Right lobe of liver (tissue), 6 donors: ENCODE measurements around the gene DYNC1I2. TPM values are rescaled to one million over a fixed set of nuclear protein-coding genes. Genes with fewer than 3 reads are reported as not detected.

Experiments
- ATAC-seq, 4 donors: fragments of 200-7000 bp; cut with Tn5 transposase; one replicate each; pipeline ENCODE4 v1.9.1; 2020; ENCODE audit warnings: mild to moderate bottlenecking in 4 of 4, moderate library complexity in 4 of 4
- DNase-seq, 3 donors: peaks; one replicate each; pipeline ENCODE4 v3.0.0-alpha.2; 2020
- H3K27ac ChIP-seq, 3 donors: fragments of 200-600 bp; one replicate each; pipeline ENCODE4 v1.8.0; 2022
- H3K27me3 ChIP-seq, 2 donors: fragments of 200-600 bp; one replicate each; pipeline ENCODE4 v1.8.0; 2022
- H3K36me3 ChIP-seq, 4 donors: fragments of 200-600 bp; sonication (generic) in 1 of 4; one replicate each; pipeline versions ENCODE4 v1.5.1 to v1.8.0; 2017 to 2022; ENCODE audit warnings: control low read depth in 1 of 4
- H3K4me1 ChIP-seq, 4 donors: fragments of 200-600 bp; sonication (generic) in 1 of 4; one replicate each; pipeline versions ENCODE4 v1.5.1 to v1.8.0; 2017 to 2022; ENCODE audit warnings: control low read depth in 1 of 4
- H3K4me3 ChIP-seq, 3 donors: fragments of 200-600 bp; one replicate each; pipeline ENCODE4 v1.8.0; 2022
- H3K9me3 ChIP-seq, 4 donors: fragments of 200-600 bp; sonication (generic) in 1 of 4; one replicate each; pipeline versions ENCODE4 v1.5.1 to v1.8.0; 2017 to 2022; ENCODE audit warnings: control low read depth in 1 of 4
- POLR2A ChIP-seq: fragments of 450-650 bp; IDR thresholded peaks from one replicate; pipeline ENCODE4 v1.6.1; 2017; ENCODE audit warnings: antibody characterized with exemption, mild to moderate bottlenecking
- WGBS: methylation state at CpG from one replicate; pipeline ENCODE4 v1.1.6; 2018; ENCODE audit warnings: low coverage, low lambda C conversion rate; ENCODE audit not compliant: insufficient coverage; ENCODE audit errors: missing lambda C conversion rate; 5-methylcytosine and 5-hydroxymethylcytosine counted together
- intact Hi-C, 2 donors: fragments of 100-400 bp; cut with DNase I; formaldehyde crosslinking; loops; one replicate each; pipeline versions ENCODE4 v1.11.2 to v1.14.1; 2022
- total RNA-seq, 6 experiments: library from RNA; depleted of rRNA in 2 of 6; stranded (reverse); fragments of >200 nt in 2 of 6; fragmentation: NEBNext Ultra II Directional in 3 of 6; extraction: Animal tissue kit (Norgen Biotek cat#: 25700) in 3 of 6; gene quantifications; one replicate each; pipeline versions ENCODE4 v1.1.0 to v1.2.4, GENCODE V29; 2016 to 2023
- TF ChIP-seq, protein P1 (sequence below), 4 donors: fragments of 200-600 bp in 3 of 4; fragments of 450-650 bp in 1 of 4; IDR thresholded peaks; one replicate each; pipeline versions ENCODE4 v1.5.1 to v1.8.0; 2016 to 2022; ENCODE audit warnings: antibody characterized with exemption in 4 of 4, mild to moderate bottlenecking in 2 of 4
- donor health status: DM: no; HTN: yes; CAD: no.
- donor health status: DM: no; HTN: no; CAD: no.
- donor health status: DM: no; HTN: no; CAD: no.
- donor health status: DM: no; HTN: yes; CAD: no.
- donor health status: DM: no; HTN: yes; CAD: no.

The DYNC1I2 gene
- total RNA-seq, 6 experiments from 2014 or later, result 19.1 to 33.6 (median 28.6) TPM

DNA sequence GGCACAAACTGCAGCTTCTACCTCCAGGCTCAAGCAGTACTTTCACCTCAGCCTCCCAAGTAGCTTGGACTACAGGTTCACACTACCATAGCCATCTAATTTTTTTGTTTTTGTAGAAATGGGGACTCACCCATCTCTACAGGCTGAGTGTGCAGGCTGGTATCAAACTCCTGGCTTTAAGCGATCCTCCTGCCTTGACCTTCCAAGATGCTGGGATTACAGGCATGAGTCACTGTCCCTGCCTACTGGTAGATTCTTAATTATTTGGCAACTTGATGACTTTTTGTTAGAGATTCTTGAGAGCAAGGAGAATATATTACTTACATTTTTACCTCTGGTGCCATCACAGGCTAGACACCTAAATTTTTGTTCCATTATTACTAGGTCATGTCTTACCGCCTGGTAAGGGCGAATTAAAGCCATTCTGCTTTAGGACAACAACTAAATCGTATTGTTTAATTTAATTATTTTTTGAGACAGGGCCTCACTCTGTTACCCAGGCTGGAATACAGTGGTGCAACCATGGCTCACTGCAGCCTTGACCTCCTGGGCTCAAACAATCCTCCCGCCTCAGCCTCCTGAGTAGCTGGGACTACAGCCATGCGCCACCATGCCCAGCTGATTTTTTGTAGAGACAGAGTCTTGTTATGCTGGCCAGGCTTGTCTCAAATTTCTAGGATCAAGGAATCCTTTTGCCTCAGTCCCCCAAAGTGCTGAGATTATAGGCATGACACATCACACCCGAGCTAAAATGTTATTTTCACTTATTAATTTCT, 15.7 kb downstream of the DYNC1I2 start:
- no peaks in the 10 kb centered on the region for H3K36me3 ChIP-seq
- DNase-seq, result no peak
- H3K4me3 ChIP-seq, result no peak overlapping the region
- ATAC-seq, result no peak
- H3K9me3 ChIP-seq, result no peaks in the 10 kb centered on the region
- H3K27me3 ChIP-seq, result no peaks in the 10 kb centered on the region
- intact Hi-C loops, result loop anchor here in 1 of 2 donors (10.0 kb wide), 1 partner anchor 402 kb away; the partner anchor contains the start of gene DLX2
- TF ChIP-seq, protein P1, sequence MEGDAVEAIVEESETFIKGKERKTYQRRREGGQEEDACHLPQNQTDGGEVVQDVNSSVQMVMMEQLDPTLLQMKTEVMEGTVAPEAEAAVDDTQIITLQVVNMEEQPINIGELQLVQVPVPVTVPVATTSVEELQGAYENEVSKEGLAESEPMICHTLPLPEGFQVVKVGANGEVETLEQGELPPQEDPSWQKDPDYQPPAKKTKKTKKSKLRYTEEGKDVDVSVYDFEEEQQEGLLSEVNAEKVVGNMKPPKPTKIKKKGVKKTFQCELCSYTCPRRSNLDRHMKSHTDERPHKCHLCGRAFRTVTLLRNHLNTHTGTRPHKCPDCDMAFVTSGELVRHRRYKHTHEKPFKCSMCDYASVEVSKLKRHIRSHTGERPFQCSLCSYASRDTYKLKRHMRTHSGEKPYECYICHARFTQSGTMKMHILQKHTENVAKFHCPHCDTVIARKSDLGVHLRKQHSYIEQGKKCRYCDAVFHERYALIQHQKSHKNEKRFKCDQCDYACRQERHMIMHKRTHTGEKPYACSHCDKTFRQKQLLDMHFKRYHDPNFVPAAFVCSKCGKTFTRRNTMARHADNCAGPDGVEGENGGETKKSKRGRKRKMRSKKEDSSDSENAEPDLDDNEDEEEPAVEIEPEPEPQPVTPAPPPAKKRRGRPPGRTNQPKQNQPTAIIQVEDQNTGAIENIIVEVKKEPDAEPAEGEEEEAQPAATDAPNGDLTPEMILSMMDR (IDR thresholded peaks at IDR 0.05), result no peak
- no peak for TF ChIP-seq POLR2A
- no peak overlapping the region for H3K27ac ChIP-seq
- peaks cover 0 to 9% (median 0%) of the 10 kb centered on the region in 4 donors for H3K4me1 ChIP-seq
- WGBS, result 89% methylated on average over 7 of the region's 7 CpGs

DNA sequence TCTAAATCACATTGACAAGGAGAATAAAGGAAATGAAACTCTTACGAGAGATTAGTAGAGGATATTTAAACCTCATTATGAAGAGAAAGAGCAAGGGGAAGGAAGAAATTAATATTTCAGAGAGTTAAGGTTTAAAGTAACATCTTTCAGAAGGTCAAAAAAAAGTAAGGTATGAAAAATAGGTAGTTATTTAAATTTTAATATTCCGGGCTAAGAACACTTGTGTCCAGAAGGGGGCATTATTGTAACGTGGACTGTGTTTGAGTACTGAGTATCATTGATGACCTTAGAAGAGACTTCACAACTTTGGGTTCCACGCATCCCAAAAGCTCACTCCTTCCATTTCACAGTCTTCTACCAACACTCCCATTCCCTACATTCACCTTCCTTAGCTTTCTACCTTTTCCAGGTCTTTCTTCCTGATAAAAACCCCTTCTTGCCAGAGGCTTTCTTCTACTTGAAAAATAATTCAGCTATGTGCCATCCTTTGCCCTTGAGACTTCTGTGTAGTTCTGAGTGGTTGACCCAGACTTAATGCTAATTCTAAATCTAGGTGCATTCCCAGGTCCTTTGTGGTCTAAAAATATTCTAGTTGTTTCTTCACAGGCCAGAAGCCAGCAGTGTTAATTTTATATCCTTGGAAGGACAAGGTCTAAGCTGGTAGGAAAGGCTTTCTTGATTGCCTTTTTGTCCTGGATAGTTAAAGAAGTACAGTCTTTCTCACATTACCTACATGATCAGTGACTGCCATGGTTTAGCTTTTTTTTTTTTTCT, 16.5 kb downstream of the DYNC1I2 start:
- H3K4me1 ChIP-seq, result peaks cover 0 to 9% (median 0%) of the 10 kb centered on the region in 4 donors
- no peak overlapping the region for H3K4me3 ChIP-seq
- no peaks in the 10 kb centered on the region for H3K36me3 ChIP-seq
- ATAC-seq (peak in 3 of 4 donors; percentile 45 to 65 (median 46)), DNase-seq (no peak)
- WGBS, result 34% methylated on average over 4 of the region's 4 CpGs
- H3K27me3 ChIP-seq, result no peaks in the 10 kb centered on the region
- H3K27ac ChIP-seq, result no peak overlapping the region
- TF ChIP-seq, protein P1 (IDR thresholded peaks at IDR 0.05), result peak; percentile 41 to 54 (median 48)
- no peak for TF ChIP-seq POLR2A
- intact Hi-C loops, result loop anchor here in 1 of 2 donors (10.0 kb wide), 1 partner anchor 401 kb away; the partner anchor contains the start of gene DLX2
- no peaks in the 10 kb centered on the region for H3K9me3 ChIP-seq

DNA sequence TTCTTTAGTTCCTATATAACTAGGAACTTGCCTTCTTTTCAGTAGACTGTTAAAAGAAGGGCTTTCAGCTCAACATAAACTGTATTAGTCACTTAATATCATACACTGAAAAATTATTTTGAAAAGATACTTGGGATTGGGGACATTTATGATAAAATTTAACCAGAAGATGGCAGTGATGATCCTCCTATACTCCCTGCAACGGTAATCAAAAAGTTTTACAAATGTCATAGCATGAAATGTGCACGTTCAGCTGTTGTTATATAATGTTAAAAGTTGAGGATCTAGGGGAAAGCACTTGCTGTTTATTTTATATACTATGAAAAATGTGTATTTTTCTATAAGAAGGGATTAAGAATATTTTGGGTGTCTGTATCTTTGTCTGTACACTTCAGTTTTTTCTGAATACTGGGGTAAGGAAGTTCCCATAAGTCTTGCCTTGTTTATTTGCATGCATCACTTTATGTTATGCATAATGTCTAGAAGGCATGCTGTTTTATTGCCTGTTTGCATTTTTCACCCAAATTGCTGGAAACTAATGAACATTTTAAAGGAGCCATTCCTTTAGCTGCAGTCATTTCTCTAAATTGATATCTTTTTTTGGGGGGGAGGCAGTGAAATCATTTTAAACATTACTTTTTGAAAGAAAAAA, 19.0 kb downstream of the DYNC1I2 start:
- intact Hi-C loops, result loop anchor here in 1 of 2 donors (10.0 kb wide), 1 partner anchor 399 kb away; the partner anchor contains the start of gene DLX2
- no peak for DNase-seq
- peak; percentile 56 to 66 (median 62) for ATAC-seq
- Histone ChIP-seq H3K4me1 (peaks cover 0 to 7% (median 0%) of the 10 kb centered on the region in 4 donors), H3K4me3 (no peak overlapping the region), H3K36me3 (no peaks in the 10 kb centered on the region), H3K9me3 (no peaks in the 10 kb centered on the region), H3K27me3 (no peaks in the 10 kb centered on the region), H3K27ac (no peak overlapping the region)
- TF ChIP-seq, protein P1 (IDR thresholded peaks at IDR 0.05), result peak; percentile 31 to 57 (median 56)
- TF ChIP-seq POLR2A, result no peak
- 7% methylated on average over 2 of the region's 2 CpGs for WGBS

DNA sequence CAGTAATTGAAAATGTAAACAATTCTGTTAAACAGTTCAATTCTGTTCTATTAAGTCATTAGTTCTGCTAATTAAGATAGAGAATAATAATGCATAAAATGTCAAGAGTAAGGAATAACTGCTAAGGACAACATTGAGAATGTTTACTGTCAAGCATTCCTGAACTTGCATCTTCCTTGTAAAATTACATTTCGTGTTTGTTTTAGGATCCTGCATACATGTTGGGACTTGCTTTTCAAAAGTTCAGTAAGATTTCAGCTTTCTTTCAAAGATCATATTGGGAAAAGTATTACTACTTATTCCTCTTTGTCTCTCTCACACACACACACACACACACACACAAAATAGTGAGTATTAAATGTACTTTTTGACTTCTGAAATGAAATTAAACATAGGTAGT, 20.5 kb downstream of the DYNC1I2 start:
- Histone ChIP-seq H3K36me3 (no peaks in the 10 kb centered on the region), H3K4me3 (no peak overlapping the region), H3K4me1 (no peaks in the 10 kb centered on the region), H3K27ac (no peak overlapping the region), H3K27me3 (no peaks in the 10 kb centered on the region), H3K9me3 (no peaks in the 10 kb centered on the region)
- ATAC-seq (no peak), DNase-seq (no peak)
- TF ChIP-seq POLR2A, result no peak
- TF ChIP-seq, protein P1 (IDR thresholded peaks at IDR 0.05), result no peak
- 63% methylated on average over 1 of the region's 1 CpG for WGBS
- intact Hi-C loops, result loop anchor here in 1 of 2 donors (10.0 kb wide), 1 partner anchor 397 kb away; the partner anchor contains the start of gene DLX2
